Caco-2 (cell line): ENCODE data around the gene MOCS1. TPM values are rescaled to one million over a fixed set of nuclear protein-coding genes. Genes with fewer than 3 reads are reported as not detected.

Experiments
- BruUV-seq: library from RNA; stranded (reverse); fragments of 400-500 nt; replicated peaks from 2 replicates; lab custom pipeline; 2021; lab: Mats Ljungman, UMichigan
- CTCF ChIA-PET: fragments of 300-600 bp; sonication (Branson Sonifier 250); formaldehyde crosslinking; loops from one replicate; lab custom pipeline; 2022; ENCODE audit warnings: antibody characterized with exemption; lab: Charles Lee
- POLR2A ChIA-PET: fragments of 300-600 bp; sonication (Branson Sonifier 250); formaldehyde crosslinking; loops from one replicate; lab custom pipeline; 2022; ENCODE audit warnings: antibody characterized with exemption; lab: Charles Lee
- DNase-seq, 2 experiments: peaks; one replicate each; pipeline versions ENCODE4 v3.0.0 to v3.0.0-alpha.2; 2020 to 2022
- H3K27me3 ChIP-seq: replicated peaks from 2 replicates; pipeline ENCODE4 v1.6.0; 2011; ENCODE audit warnings: low read length; ENCODE audit not compliant: control insufficient read depth, insufficient read depth
- H3K36me3 ChIP-seq: 2 replicates; pipeline ENCODE4 v1.5.1; 2011; ENCODE audit warnings: low read length; ENCODE audit not compliant: control insufficient read depth, insufficient read depth
- H3K4me1 ChIP-seq: fragments of 250-450 bp; sonication (Bioruptor Pico); 2 replicates; pipeline ENCODE4 v1.5.1; 2020; ENCODE audit warnings: mild to moderate bottlenecking
- H3K4me3 ChIP-seq: 2 replicates; pipeline ENCODE4 v1.5.1; 2011; ENCODE audit warnings: low read depth, mild to moderate bottlenecking, control low read depth, low read length
- H3K9me3 ChIP-seq: fragments of 250-450 bp; sonication (Bioruptor Pico); 2 replicates; pipeline ENCODE4 v1.5.1; 2020; ENCODE audit warnings: mild to moderate bottlenecking, moderate library complexity
- H3K27ac Mint-ChIP-seq: one replicate; pipeline ENCODE4 v1.8.0; 2022; ENCODE audit warnings: mixed read lengths; ENCODE audit not compliant: unreplicated experiment
- H3K27me3 Mint-ChIP-seq: one replicate; pipeline ENCODE4 v1.8.0; 2022; ENCODE audit warnings: mixed read lengths; ENCODE audit not compliant: insufficient read depth, unreplicated experiment
- H3K36me3 Mint-ChIP-seq: one replicate; pipeline ENCODE4 v1.8.0; 2022; ENCODE audit warnings: mild to moderate bottlenecking, mixed read lengths; ENCODE audit not compliant: insufficient read depth, unreplicated experiment
- H3K4me1 Mint-ChIP-seq: one replicate; pipeline ENCODE4 v1.8.0; 2022; ENCODE audit warnings: low read depth, mixed read lengths; ENCODE audit not compliant: unreplicated experiment
- H3K4me3 Mint-ChIP-seq: one replicate; pipeline ENCODE4 v1.8.0; 2022; ENCODE audit warnings: mild to moderate bottlenecking, moderate library complexity, mixed read lengths; ENCODE audit not compliant: unreplicated experiment
- H3K9me3 Mint-ChIP-seq: one replicate; pipeline ENCODE4 v1.8.0; 2022; ENCODE audit warnings: mixed read lengths; ENCODE audit not compliant: unreplicated experiment
- CTCF ChIP-seq, 2 experiments: fragments of 200-600 bp in 1 of 2; IDR thresholded peaks; 1 replicate in 1 of 2; 2 replicates in 1 of 2; pipeline versions ENCODE4 v1.5.1 to v1.8.0; 2011 to 2022; ENCODE audit warnings: antibody characterized with exemption in 1 of 2, control low read depth in 1 of 2, inconsistent platforms in 1 of 2, low read depth in 1 of 2, low read length in 1 of 2, mild to moderate bottlenecking in 1 of 2, moderate library complexity in 1 of 2; ENCODE audit not compliant: insufficient read depth in 1 of 2, severe bottlenecking in 1 of 2, unreplicated experiment in 1 of 2
- intact Hi-C: fragments of 100-400 bp; cut with micrococcal nuclease; formaldehyde crosslinking; loops from one replicate; pipeline ENCODE4 v1.10.0; 2022; ENCODE audit not compliant: unreplicated experiment
- total RNA-seq: library from RNA; stranded (reverse); gene quantifications from 2 replicates; pipeline ENCODE4 v1.2.3, GENCODE V29; 2022

Gene MOCS1
- total RNA-seq, 1 experiment from 2014 or later, result 44.7 TPM

- H3K27me3 Mint-ChIP-seq, result no peaks in the 10 kb centered on the region
- H3K4me1 Mint-ChIP-seq, result peaks cover 22% of the 10 kb centered on the region
- H3K27ac Mint-ChIP-seq, result no peak overlapping the region
- H3K4me3 Mint-ChIP-seq, result no peak overlapping the region
- no peak for DNase-seq
- intact Hi-C loops, result no loop called here
- POLR2A ChIA-PET, result no interaction called here
- BruUV-seq, result no TSS peak
- peaks cover 63% of the 10 kb centered on the region for H3K36me3 Mint-ChIP-seq
- peaks cover 14% of the 10 kb centered on the region for H3K36me3 ChIP-seq
- no peaks in the 10 kb centered on the region for H3K9me3 Mint-ChIP-seq
- TF ChIP-seq CTCF (IDR thresholded peaks at IDR 0.05; ENCODE audit: insufficient read depth in 1 of 2, low read depth in 1 of 2, low read length in 1 of 2, severe bottlenecking in 1 of 2, unreplicated experiment in 1 of 2), result no peak
- CTCF ChIA-PET, result no interaction called here
- no peak overlapping the region for H3K4me3 ChIP-seq
- H3K4me1 ChIP-seq, result peaks cover 24% of the 10 kb centered on the region
- H3K9me3 ChIP-seq, result peaks cover 22% of the 10 kb centered on the region
- H3K27me3 ChIP-seq, result no peaks in the 10 kb centered on the region
Observed at GRCh38 chr6:39913391-39913916, 20.8 kb downstream of the MOCS1 start.

DNA sequence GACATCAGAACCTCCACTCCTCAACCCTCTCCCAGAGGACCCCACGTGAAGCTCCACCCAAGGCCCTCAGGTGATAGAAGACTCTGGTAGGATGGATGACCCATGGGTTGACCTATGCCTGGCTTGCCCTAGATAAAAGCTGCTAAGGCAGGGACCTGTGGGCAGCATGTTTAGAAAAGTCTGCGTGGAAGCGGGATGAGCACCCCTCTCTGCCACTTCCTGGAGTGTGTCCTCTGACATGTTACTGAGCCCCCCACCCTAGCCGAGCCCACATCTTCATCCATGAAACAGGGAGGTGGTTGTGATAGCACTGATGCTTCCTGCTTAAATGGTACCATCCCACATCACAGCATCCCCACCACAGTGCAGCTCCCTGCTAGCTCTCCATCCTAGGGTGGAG lies 21.8 kb downstream of the MOCS1 start:
- no TSS peak for BruUV-seq
- CTCF ChIA-PET, result no interaction called here
- no peak overlapping the region for H3K4me3 Mint-ChIP-seq
- Histone ChIP-seq H3K4me1 (peaks cover 17% of the 10 kb centered on the region), H3K4me3 (no peak overlapping the region), H3K36me3 (peaks cover 14% of the 10 kb centered on the region), H3K9me3 (peaks cover 20% of the 10 kb centered on the region), H3K27me3 (no peaks in the 10 kb centered on the region)
- no peak for TF ChIP-seq CTCF (IDR thresholded peaks at IDR 0.05; ENCODE audit: insufficient read depth in 1 of 2, low read depth in 1 of 2, low read length in 1 of 2, severe bottlenecking in 1 of 2, unreplicated experiment in 1 of 2)
- H3K9me3 Mint-ChIP-seq, result no peaks in the 10 kb centered on the region
- no peak overlapping the region for H3K27ac Mint-ChIP-seq
- H3K27me3 Mint-ChIP-seq, result no peaks in the 10 kb centered on the region
- H3K4me1 Mint-ChIP-seq, result peaks cover 12% of the 10 kb centered on the region
- H3K36me3 Mint-ChIP-seq, result peaks cover 52% of the 10 kb centered on the region
- intact Hi-C loops, result no loop called here
- POLR2A ChIA-PET, result no interaction called here
- DNase-seq, result no peak

GRCh38 chr6:39911513-39912125 lies 22.6 kb downstream of the MOCS1 start:
- Mint-ChIP-seq H3K4me3 (no peak overlapping the region), H3K36me3 (peaks cover 44% of the 10 kb centered on the region), H3K27ac (no peak overlapping the region), H3K9me3 (no peaks in the 10 kb centered on the region), H3K27me3 (no peaks in the 10 kb centered on the region), H3K4me1 (peaks cover 4% of the 10 kb centered on the region)
- Histone ChIP-seq H3K4me3 (no peak overlapping the region), H3K9me3 (peaks cover 11% of the 10 kb centered on the region), H3K4me1 (peaks cover 9% of the 10 kb centered on the region), H3K36me3 (peaks cover 14% of the 10 kb centered on the region), H3K27me3 (no peaks in the 10 kb centered on the region)
- ChIA-PET POLR2A (no interaction called here), CTCF (no interaction called here)
- TF ChIP-seq CTCF (IDR thresholded peaks at IDR 0.05; ENCODE audit: insufficient read depth in 1 of 2, low read depth in 1 of 2, low read length in 1 of 2, severe bottlenecking in 1 of 2, unreplicated experiment in 1 of 2), result no peak
- intact Hi-C loops, result no loop called here
- no peak for DNase-seq
- no TSS peak for BruUV-seq
